ENCODE data around the gene SLMAP. TPM values are rescaled to one million over a fixed set of nuclear protein-coding genes. Genes with fewer than 3 reads are reported as not detected.

SLMAP gene
- total RNA-seq, 1 donor, result 44.1 TPM

DNA sequence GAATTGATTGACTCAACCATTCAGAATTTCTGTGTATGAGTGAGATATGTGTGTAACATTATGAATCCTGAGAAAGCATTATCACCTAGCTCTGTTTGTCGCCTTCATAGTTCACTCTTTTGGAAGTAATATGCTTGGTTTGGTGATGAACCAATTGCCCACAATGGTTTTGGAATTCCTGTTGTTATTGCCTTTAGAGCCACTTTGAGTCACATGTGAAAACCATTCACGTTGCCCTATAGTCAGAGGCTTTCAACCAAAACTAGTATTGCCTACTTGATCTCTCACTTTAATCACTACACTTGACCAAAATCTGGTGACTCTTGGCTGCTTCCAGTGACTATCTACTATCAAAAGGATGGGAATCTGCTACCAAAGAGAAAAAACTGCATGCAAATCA is 173.9 kb downstream of the SLMAP start:
- no peak overlapping the region for H3K4me3 ChIP-seq (ENCODE audit: low read depth, low read length)
- TF ChIP-seq, protein P1, sequence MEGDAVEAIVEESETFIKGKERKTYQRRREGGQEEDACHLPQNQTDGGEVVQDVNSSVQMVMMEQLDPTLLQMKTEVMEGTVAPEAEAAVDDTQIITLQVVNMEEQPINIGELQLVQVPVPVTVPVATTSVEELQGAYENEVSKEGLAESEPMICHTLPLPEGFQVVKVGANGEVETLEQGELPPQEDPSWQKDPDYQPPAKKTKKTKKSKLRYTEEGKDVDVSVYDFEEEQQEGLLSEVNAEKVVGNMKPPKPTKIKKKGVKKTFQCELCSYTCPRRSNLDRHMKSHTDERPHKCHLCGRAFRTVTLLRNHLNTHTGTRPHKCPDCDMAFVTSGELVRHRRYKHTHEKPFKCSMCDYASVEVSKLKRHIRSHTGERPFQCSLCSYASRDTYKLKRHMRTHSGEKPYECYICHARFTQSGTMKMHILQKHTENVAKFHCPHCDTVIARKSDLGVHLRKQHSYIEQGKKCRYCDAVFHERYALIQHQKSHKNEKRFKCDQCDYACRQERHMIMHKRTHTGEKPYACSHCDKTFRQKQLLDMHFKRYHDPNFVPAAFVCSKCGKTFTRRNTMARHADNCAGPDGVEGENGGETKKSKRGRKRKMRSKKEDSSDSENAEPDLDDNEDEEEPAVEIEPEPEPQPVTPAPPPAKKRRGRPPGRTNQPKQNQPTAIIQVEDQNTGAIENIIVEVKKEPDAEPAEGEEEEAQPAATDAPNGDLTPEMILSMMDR (IDR thresholded peaks at IDR 0.05; ENCODE audit: insufficient read depth, low read length), result no peak
- no peak for DNase-seq (ENCODE audit: low read depth)

DNA sequence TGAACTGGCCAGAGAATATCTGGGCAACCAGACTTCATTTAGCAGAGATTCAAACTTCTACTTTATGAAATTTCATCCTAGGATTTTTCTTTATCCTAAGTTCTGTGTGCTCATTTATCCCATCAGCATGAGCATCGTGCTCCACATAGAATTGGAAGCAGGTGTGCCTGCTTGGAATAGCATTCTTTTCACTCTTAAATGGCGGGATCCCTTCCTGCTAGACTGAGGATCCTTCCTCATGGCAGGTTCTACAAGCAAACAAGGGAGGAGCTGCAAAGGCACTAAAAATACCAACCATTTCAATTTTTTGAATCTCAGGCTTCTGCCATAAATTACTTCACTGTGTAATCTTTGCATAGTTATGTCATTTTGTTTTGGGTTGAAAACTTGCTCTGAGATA is 177.5 kb downstream of the SLMAP start:
- TF ChIP-seq, protein P1 (IDR thresholded peaks at IDR 0.05; ENCODE audit: insufficient read depth, low read length), result no peak
- no peak overlapping the region for H3K4me3 ChIP-seq (ENCODE audit: low read depth, low read length)
- no peak for DNase-seq (ENCODE audit: low read depth)

DNA sequence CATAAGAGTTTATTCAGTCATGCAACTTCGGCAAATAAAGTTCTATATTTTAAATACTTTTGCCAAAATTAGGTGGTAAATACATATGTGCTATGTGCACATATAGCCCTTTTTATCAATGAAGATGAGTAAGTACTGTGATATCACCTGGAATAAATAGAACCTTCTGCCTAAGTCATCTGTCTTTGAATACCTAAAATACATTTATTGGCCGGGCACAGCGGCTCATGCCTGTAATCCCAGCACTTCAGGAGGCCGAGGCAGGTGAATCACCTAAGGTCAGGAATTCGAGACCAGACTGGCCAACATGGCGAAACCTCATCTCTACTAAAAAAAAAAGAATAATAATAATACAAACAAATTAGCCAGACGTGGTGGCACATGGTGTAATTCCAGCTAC is 178.3 kb downstream of the SLMAP start:
- TF ChIP-seq, protein P1 (IDR thresholded peaks at IDR 0.05; ENCODE audit: insufficient read depth, low read length), result no peak

GRCh38 chr3:57935539-57935938 is 179.4 kb downstream of the SLMAP start:
- TF ChIP-seq, protein P1 (IDR thresholded peaks at IDR 0.05; ENCODE audit: insufficient read depth, low read length), result no peak
- no peak overlapping the region for H3K4me3 ChIP-seq (ENCODE audit: low read depth, low read length)

More for the DNA sequence above, 178.3 kb downstream of the SLMAP start:
- no peak for DNase-seq (ENCODE audit: low read depth)
- no peak overlapping the region for H3K4me3 ChIP-seq (ENCODE audit: low read depth, low read length)

DNA sequence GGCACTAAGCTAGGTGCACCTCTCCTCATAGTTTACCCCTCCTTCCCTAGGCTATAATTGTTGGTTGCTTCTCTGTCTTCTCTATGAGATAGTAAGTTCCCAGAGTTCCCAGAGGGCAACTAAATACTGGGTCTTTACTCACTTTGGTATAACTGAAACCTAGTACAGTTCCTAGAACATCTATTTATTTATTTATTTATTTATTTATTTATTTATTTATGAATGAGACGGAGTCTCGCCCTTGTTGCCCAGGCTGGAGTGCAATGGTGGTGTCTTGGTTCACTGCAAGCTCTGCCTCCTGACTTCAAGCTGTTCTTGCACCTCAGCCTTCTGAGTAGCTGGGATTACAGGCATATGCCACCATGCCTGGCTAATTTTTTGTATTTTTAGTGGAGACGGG is 181.0 kb downstream of the SLMAP start:
- TF ChIP-seq, protein P1 (IDR thresholded peaks at IDR 0.05; ENCODE audit: insufficient read depth, low read length), result no peak
- DNase-seq (ENCODE audit: low read depth), result no peak

More at GRCh38 chr3:57935539-57935938, 179.4 kb downstream of the SLMAP start:
- DNase-seq (ENCODE audit: low read depth), result no peak

GRCh38 chr3:57939775-57940174 is 183.7 kb downstream of the SLMAP start:
- DNase-seq (ENCODE audit: low read depth), result no peak
- TF ChIP-seq, protein P1 (IDR thresholded peaks at IDR 0.05; ENCODE audit: insufficient read depth, low read length), result no peak
- H3K4me3 ChIP-seq (ENCODE audit: low read depth, low read length), result no peak overlapping the region

More for the DNA sequence above, 181.0 kb downstream of the SLMAP start:
- H3K4me3 ChIP-seq (ENCODE audit: low read depth, low read length), result no peak overlapping the region

DNA sequence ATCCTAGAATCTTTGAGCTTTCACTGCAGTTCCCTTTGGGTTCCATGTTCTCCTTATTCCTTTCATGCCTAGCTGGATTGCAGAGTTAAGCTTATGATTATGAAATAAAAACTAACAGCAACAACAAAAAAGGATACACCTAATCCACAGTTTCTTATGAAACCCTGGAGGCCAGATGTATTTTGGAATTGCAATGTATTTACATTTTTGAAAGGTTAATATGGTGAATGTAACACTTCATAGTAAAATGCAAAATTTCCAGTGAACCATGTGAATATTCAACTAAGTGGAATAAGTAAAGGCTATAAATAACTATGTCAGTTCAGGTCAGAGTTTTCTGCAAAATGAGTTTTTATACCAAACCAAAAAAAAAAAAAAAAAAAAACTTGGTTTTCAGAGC is 186.3 kb downstream of the SLMAP start:
- TF ChIP-seq, protein P1 (IDR thresholded peaks at IDR 0.05; ENCODE audit: insufficient read depth, low read length), result no peak
- H3K4me3 ChIP-seq (ENCODE audit: low read depth, low read length), result no peak overlapping the region
- DNase-seq (ENCODE audit: low read depth), result no peak
